RWPE2 (cell line): Measurements from ENCODE around the gene CBX4.

ENCODE experiments used
- ATAC-seq: fragments of 200-7000 bp; cut with Tn5 transposase; 3 replicates; pipeline ENCODE4 v1.9.1; 2021; ENCODE audit warnings: low read depth
- DNase-seq: peaks from one replicate; pipeline ENCODE4 v3.0.0-alpha.2; 2020; ENCODE audit warnings: low spot score
- H3K27ac ChIP-seq: fragments of 450-650 bp; 2 replicates; pipeline ENCODE4 v1.5.1; 2017; ENCODE audit warnings: mild to moderate bottlenecking; ENCODE audit not compliant: poor library complexity, severe bottlenecking
- H3K27me3 ChIP-seq: fragments of 250-450 bp; sonication (Bioruptor Pico); 2 replicates; pipeline ENCODE4 v1.5.1; 2021; ENCODE audit warnings: mild to moderate bottlenecking, moderate library complexity; ENCODE audit not compliant: insufficient read depth, poor library complexity, severe bottlenecking
- H3K36me3 ChIP-seq: fragments of 250-450 bp; sonication (Bioruptor Pico); 2 replicates; pipeline ENCODE4 v1.5.1; 2020; ENCODE audit warnings: low read depth, mild to moderate bottlenecking, moderate library complexity
- H3K4me1 ChIP-seq: fragments of 250-450 bp; sonication (Bioruptor Pico); 2 replicates; pipeline ENCODE4 v1.5.1; 2021; ENCODE audit warnings: mild to moderate bottlenecking, moderate library complexity; ENCODE audit not compliant: insufficient read depth, poor library complexity, severe bottlenecking
- H3K4me3 ChIP-seq: fragments of 250-450 bp; sonication (Bioruptor Pico); 2 replicates; pipeline ENCODE4 v1.5.1; 2021; ENCODE audit warnings: mild to moderate bottlenecking, moderate library complexity; ENCODE audit not compliant: severe bottlenecking
- H3K9me3 ChIP-seq: fragments of 250-450 bp; sonication (Bioruptor Pico); 2 replicates; pipeline ENCODE4 v1.5.1; 2021; ENCODE audit warnings: mild to moderate bottlenecking, moderate library complexity; ENCODE audit not compliant: severe bottlenecking
- TF ChIP-seq, protein P1 (sequence below): fragments of 450-650 bp; IDR thresholded peaks from one replicate; pipeline ENCODE4 v1.5.1; 2017; ENCODE audit warnings: mild to moderate bottlenecking, moderate library complexity; ENCODE audit not compliant: poor library complexity, severe bottlenecking

Gene CBX4

DNA sequence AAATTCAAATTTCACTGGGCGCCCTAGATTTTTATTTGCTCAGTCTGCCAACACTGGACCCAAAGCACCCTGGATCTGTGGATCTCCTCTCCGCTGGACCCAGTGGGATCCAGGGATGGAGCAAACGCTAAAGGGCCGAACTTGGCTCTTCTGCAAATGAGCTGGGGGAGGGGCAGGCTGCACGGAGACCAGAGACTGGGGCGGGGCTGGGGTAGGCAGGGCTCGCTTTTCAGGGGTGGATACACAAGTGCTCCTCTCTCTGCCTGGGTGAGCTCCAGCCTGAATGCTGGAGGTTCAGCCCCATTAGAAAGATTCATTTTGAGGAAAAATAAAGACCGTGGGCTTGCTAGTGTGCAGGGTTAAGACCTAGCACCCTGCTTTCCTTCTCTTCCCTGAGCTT lies 8.9 kb downstream of the CBX4 start:
- Histone ChIP-seq H3K27ac (no peak overlapping the region), H3K4me3 (no peak overlapping the region), H3K4me1 (no peaks in the 10 kb centered on the region), H3K36me3 (peaks cover 22% of the 10 kb centered on the region), H3K27me3 (no peaks in the 10 kb centered on the region), H3K9me3 (no peaks in the 10 kb centered on the region)
- DNase-seq = no peak
- TF ChIP-seq, protein P1, sequence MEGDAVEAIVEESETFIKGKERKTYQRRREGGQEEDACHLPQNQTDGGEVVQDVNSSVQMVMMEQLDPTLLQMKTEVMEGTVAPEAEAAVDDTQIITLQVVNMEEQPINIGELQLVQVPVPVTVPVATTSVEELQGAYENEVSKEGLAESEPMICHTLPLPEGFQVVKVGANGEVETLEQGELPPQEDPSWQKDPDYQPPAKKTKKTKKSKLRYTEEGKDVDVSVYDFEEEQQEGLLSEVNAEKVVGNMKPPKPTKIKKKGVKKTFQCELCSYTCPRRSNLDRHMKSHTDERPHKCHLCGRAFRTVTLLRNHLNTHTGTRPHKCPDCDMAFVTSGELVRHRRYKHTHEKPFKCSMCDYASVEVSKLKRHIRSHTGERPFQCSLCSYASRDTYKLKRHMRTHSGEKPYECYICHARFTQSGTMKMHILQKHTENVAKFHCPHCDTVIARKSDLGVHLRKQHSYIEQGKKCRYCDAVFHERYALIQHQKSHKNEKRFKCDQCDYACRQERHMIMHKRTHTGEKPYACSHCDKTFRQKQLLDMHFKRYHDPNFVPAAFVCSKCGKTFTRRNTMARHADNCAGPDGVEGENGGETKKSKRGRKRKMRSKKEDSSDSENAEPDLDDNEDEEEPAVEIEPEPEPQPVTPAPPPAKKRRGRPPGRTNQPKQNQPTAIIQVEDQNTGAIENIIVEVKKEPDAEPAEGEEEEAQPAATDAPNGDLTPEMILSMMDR = no peak
- no peak for ATAC-seq

- Histone ChIP-seq H3K27me3 (no peaks in the 10 kb centered on the region), H3K27ac (no peak overlapping the region), H3K36me3 (peaks cover 14% of the 10 kb centered on the region), H3K9me3 (no peaks in the 10 kb centered on the region), H3K4me3 (no peak overlapping the region), H3K4me1 (no peaks in the 10 kb centered on the region)
- DNase-seq (no peak), ATAC-seq (no peak)
- TF ChIP-seq, protein P1 = no peak
Measured at GRCh38 chr17:79829457-79829856, 9.8 kb downstream of the CBX4 start.

- H3K9me3 ChIP-seq = no peaks in the 10 kb centered on the region
- H3K36me3 ChIP-seq = peaks cover 12% of the 10 kb centered on the region
- H3K27me3 ChIP-seq = no peaks in the 10 kb centered on the region
- DNase-seq (no peak), ATAC-seq (no peak)
- H3K27ac ChIP-seq = no peak overlapping the region
- no peak overlapping the region for H3K4me3 ChIP-seq
- TF ChIP-seq, protein P1 = no peak
- no peaks in the 10 kb centered on the region for H3K4me1 ChIP-seq
Measured at GRCh38 chr17:79829004-79829403, 10.2 kb downstream of the CBX4 start.

- TF ChIP-seq, protein P1 = no peak
- Histone ChIP-seq H3K27me3 (no peaks in the 10 kb centered on the region), H3K27ac (no peak overlapping the region), H3K36me3 (no peaks in the 10 kb centered on the region), H3K4me3 (no peak overlapping the region), H3K9me3 (no peaks in the 10 kb centered on the region), H3K4me1 (no peaks in the 10 kb centered on the region)
- ATAC-seq (no peak), DNase-seq (no peak)
Measured at GRCh38 chr17:79826841-79827578, 12.2 kb downstream of the CBX4 start.

DNA sequence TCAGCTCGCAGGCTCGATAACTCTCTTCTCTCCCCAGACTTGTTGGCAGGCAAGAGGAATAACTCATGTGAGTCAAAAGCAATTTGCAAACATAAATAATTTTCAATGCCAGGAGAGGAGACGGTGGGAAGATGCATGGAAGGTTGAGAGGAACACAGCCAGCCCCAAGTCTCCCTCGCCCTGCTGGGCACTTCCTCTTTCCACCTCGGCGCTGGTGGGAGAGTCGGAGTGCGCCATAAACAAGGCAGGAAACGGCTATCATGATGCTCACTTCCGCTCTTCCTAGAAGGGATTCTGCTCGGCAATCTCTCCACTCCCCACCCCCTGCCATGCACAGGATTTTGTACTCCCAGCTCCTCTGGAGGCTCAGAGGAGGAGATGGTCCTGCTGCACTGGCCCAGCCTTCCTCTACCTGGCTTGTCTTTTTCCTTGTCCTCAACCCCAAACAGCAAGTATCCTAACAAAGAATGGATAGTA lies 13.0 kb downstream of the CBX4 start:
- H3K36me3 ChIP-seq = no peaks in the 10 kb centered on the region
- TF ChIP-seq, protein P1 = no peak
- H3K4me3 ChIP-seq = no peak overlapping the region
- H3K27ac ChIP-seq = no peak overlapping the region
- H3K9me3 ChIP-seq = no peaks in the 10 kb centered on the region
- no peak for ATAC-seq
- H3K4me1 ChIP-seq = no peaks in the 10 kb centered on the region
- no peaks in the 10 kb centered on the region for H3K27me3 ChIP-seq
- no peak for DNase-seq
